ENCODE measurements around the gene PYCARD.
"Not testable (repeated sequence)": the region's sequence is repeated elsewhere in the genome, so short reads cannot be mapped to it uniquely, and the experiment has no call there.

Gene PYCARD

GRCh38 chr16:31204871-31205666 is 2.5 kb upstream of the PYCARD start:
- in situ Hi-C loops (cut with MboI; ENCODE audit: low sequenced_read_pairs, unreplicated experiment) = no loop called here
- no peak for DNase-seq (ENCODE audit: low spot score)
- TF ChIP-seq CTCF (IDR thresholded peaks at IDR 0.05; ENCODE audit: borderline replicate concordance, control extremely low read depth, extremely low read depth, insufficient read depth, missing control alignments) = no peak

GRCh38 chr16:31201582-31202413 is 762 bp downstream of the PYCARD start:
- peak; percentile 82 for DNase-seq (ENCODE audit: low spot score)
- in situ Hi-C loops (cut with MboI; ENCODE audit: low sequenced_read_pairs, unreplicated experiment) = no loop called here
- no peak for TF ChIP-seq CTCF (IDR thresholded peaks at IDR 0.05; ENCODE audit: borderline replicate concordance, control extremely low read depth, extremely low read depth, insufficient read depth, missing control alignments)

GRCh38 chr16:31200821-31201568 is 1.6 kb downstream of the PYCARD start:
- DNase-seq (ENCODE audit: low spot score) = no peak
- in situ Hi-C loops (cut with MboI; ENCODE audit: low sequenced_read_pairs, unreplicated experiment) = no loop called here
- TF ChIP-seq CTCF (IDR thresholded peaks at IDR 0.05; ENCODE audit: borderline replicate concordance, control extremely low read depth, extremely low read depth, insufficient read depth, missing control alignments) = no peak

- DNase-seq (ENCODE audit: low spot score); in situ Hi-C loops (cut with MboI; ENCODE audit: low sequenced_read_pairs, unreplicated experiment): not testable (repeated sequence)
Measured at GRCh38 chr16:31200111-31200510, 2.4 kb downstream of the PYCARD start.

- TF ChIP-seq CTCF (IDR thresholded peaks at IDR 0.05; ENCODE audit: borderline replicate concordance, control extremely low read depth, extremely low read depth, insufficient read depth, missing control alignments) = no peak
- in situ Hi-C loops (cut with MboI; ENCODE audit: low sequenced_read_pairs, unreplicated experiment) = loop anchor here (25.0 kb wide), 1 partner anchor 163 kb away; the partner anchor contains the start of gene ITGAX
- DNase-seq (ENCODE audit: low spot score) = no peak
Measured at GRCh38 chr16:31199430-31200041, 3.0 kb downstream of the PYCARD start.

GRCh38 chr16:31198207-31198882 is 4.2 kb downstream of the PYCARD start:
- TF ChIP-seq CTCF (IDR thresholded peaks at IDR 0.05; ENCODE audit: borderline replicate concordance, control extremely low read depth, extremely low read depth, insufficient read depth, missing control alignments) = no peak
- DNase-seq (ENCODE audit: low spot score) = no peak
- in situ Hi-C loops (cut with MboI; ENCODE audit: low sequenced_read_pairs, unreplicated experiment) = loop anchor here (25.0 kb wide), 1 partner anchor 164 kb away; the partner anchor contains the start of gene ITGAX
